ENCODE data around the gene PHYH.

PHYH gene

GRCh38 chr10:13231808-13232207 lies 68.1 kb downstream of the PHYH start:
- in situ Hi-C loops (cut with MboI; ENCODE audit: low sequenced_read_pairs, unreplicated experiment) = no loop called here
- DNase-seq (ENCODE audit: low spot score) = no peak
- TF ChIP-seq CTCF (IDR thresholded peaks at IDR 0.05; ENCODE audit: borderline replicate concordance, control extremely low read depth, extremely low read depth, insufficient read depth, missing control alignments) = no peak

GRCh38 chr10:13231190-13231589 lies 68.7 kb downstream of the PHYH start:
- in situ Hi-C loops (cut with MboI; ENCODE audit: low sequenced_read_pairs, unreplicated experiment) = no loop called here
- no peak for DNase-seq (ENCODE audit: low spot score)
- TF ChIP-seq CTCF (IDR thresholded peaks at IDR 0.05; ENCODE audit: borderline replicate concordance, control extremely low read depth, extremely low read depth, insufficient read depth, missing control alignments) = no peak

Data from GM13976 (cell line).